ENCODE measurements around the gene NEDD4L.
A peak's percentile ranks its signal among the peaks of the same experiment; 100 is the strongest.

Gene NEDD4L

GRCh38 chr18:58180738-58181353, 136.8 kb downstream of the NEDD4L start:
- peak; percentile 35 for DNase-seq (ENCODE audit: low read depth, low spot score)

- DNase-seq (ENCODE audit: low read depth, low spot score): no peak
Measured at GRCh38 chr18:58181988-58182387, 138.0 kb downstream of the NEDD4L start.

- DNase-seq (ENCODE audit: low read depth, low spot score): no peak
Measured at GRCh38 chr18:58183226-58183625, 139.2 kb downstream of the NEDD4L start.

- peak; percentile 51 for DNase-seq (ENCODE audit: low read depth, low spot score)
Measured at GRCh38 chr18:58186258-58186948, 142.4 kb downstream of the NEDD4L start.

- DNase-seq (ENCODE audit: low read depth, low spot score): no peak
Measured at GRCh38 chr18:58187674-58188073, 143.6 kb downstream of the NEDD4L start.

GRCh38 chr18:58188996-58189395, 145.0 kb downstream of the NEDD4L start:
- DNase-seq (ENCODE audit: low read depth, low spot score): no peak

- DNase-seq (ENCODE audit: low read depth, low spot score): no peak
Measured at GRCh38 chr18:58190842-58191530, 147.0 kb downstream of the NEDD4L start.

GRCh38 chr18:58191626-58192025, 147.6 kb downstream of the NEDD4L start:
- no peak for DNase-seq (ENCODE audit: low read depth, low spot score)

- DNase-seq (ENCODE audit: low read depth, low spot score): no peak
Measured at GRCh38 chr18:58192519-58192918, 148.5 kb downstream of the NEDD4L start.

GRCh38 chr18:58194028-58194427, 150.0 kb downstream of the NEDD4L start:
- DNase-seq (ENCODE audit: low read depth, low spot score): no peak

GRCh38 chr18:58195278-58195765, 151.3 kb downstream of the NEDD4L start:
- DNase-seq (ENCODE audit: low read depth, low spot score): no peak

GRCh38 chr18:58196164-58196563, 152.1 kb downstream of the NEDD4L start:
- DNase-seq (ENCODE audit: low read depth, low spot score): no peak

GRCh38 chr18:58196881-58197872, 153.2 kb downstream of the NEDD4L start:
- no peak for DNase-seq (ENCODE audit: low read depth, low spot score)

- no peak for DNase-seq (ENCODE audit: low read depth, low spot score)
Measured at GRCh38 chr18:58201268-58201667, 157.2 kb downstream of the NEDD4L start.

GRCh38 chr18:58201733-58202730, 158.0 kb downstream of the NEDD4L start:
- no peak for DNase-seq (ENCODE audit: low read depth, low spot score)

- no peak for DNase-seq (ENCODE audit: low read depth, low spot score)
Measured at GRCh38 chr18:58204776-58205442, 160.9 kb downstream of the NEDD4L start.

GRCh38 chr18:58205443-58206160, 161.6 kb downstream of the NEDD4L start:
- no peak for DNase-seq (ENCODE audit: low read depth, low spot score)

- DNase-seq (ENCODE audit: low read depth, low spot score): no peak
Measured at GRCh38 chr18:58207520-58208152, 163.6 kb downstream of the NEDD4L start.

Measured in smooth muscle cell of the brain vasculature (primary cell).